Measurements from ENCODE around the gene ANKRD33. TPM values are rescaled to one million over a fixed set of nuclear protein-coding genes. Genes with fewer than 3 reads are reported as not detected.
"Not testable (repeated sequence)": the region's sequence is repeated elsewhere in the genome, so short reads cannot be mapped to it uniquely, and the experiment has no call there.

Gene ANKRD33
- total RNA-seq, 1 experiment from 2014 or later, result not detected

DNA sequence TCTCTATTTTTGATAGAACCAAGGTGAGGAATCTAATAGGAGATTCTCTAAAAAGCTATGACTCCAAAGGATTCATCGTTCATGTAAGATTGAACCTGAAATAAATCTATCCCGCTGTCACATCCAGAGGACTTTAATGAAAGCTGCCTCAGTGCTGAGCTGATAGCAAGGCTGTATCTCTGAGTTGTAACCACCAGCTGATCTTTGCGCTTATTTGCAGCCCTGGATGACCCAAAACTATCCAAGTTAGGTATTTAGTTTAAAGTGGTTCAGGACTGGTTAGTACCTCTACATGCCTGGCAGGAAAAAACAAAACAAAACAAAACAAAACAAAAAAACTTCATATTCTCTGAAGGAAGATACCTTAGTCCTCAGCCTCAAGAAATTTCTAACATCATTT, 8.8 kb upstream of the ANKRD33 start:
- DNase-seq (ENCODE audit: low read depth), result no peak

DNA sequence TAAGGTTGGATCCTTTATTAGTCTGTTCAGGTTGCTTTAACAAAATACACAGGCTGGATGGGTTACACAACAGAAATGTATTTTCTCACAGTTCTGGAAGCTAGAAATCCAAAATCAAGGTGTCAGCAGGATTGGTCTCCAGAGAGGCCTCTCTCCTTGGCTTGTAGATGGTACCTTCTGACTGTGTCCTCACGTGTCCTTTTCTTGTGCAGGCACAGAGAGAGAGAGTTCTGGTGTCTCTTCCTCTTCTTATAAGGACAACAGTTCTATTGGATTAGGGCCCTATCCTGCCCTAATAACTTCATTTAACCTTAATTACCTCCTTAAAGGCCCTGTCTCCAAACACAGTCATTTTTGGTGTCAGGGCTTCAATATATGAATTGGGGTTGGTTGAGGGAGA, 4.6 kb upstream of the ANKRD33 start:
- no peak for DNase-seq (ENCODE audit: low read depth)

DNA sequence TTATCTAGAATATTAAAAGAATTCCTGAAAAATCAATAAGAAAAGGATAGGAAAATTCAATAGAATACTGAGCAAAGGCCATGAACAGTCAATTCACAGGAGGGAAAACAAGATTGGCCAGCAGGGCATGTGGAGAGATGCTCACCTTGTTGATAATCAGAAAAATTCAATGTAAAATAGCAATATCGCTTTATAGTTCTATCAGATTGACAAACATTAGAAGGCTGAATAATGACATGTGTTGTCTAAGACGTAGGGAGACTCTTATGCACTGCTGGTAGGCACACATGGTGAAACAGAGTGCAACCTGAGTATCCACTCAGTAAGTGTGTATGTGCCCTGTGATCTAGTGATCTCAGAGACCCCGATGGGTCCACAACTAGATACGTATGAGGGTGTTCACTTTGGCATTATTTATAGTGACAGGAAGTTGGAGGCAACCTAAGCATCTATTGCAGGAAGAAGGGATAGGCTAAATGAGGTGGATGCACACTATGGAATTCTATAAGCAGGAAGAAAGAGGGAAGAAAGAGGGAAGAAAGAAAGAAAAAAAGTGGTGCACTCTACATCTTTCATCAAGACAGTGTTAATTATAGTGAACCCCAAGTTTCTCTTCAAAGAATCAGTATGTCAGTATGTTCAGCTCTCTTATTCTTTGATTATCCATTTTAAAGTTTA, 3.8 kb upstream of the ANKRD33 start:
- DNase-seq (ENCODE audit: low read depth), result no peak

DNA sequence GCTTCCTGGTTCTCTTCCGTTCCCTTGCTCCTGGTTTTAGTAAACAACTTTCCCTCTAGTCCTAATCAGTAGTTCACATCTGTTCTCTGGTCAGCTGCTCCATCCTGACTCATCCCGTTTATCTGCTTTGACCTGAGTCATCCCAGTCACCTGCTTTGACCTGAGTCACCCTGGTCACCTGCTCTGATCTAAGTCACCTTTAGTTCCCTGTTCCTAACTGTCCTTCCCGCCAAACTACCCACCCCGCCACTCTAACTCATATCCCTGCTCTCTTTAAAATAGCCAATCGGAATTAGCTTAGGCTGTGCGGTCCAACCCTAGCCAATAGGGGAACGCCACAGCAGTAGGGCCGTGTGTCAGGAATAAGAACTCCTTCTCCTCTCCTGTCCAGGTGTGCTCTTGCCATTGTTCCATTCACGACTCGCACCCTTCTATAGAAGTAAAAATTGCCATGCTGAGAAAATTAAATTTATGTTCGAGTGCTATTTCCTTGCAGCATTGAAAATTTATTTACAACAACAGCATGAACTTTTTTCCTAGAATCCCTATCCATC, 3.1 kb upstream of the ANKRD33 start:
- DNase-seq (ENCODE audit: low read depth), result peak; percentile 53

- DNase-seq (ENCODE audit: low read depth), result not testable (repeated sequence)
Observed at GRCh38 chr12:51885294-51886020, 2.4 kb upstream of the ANKRD33 start.

- peak; percentile 88 for DNase-seq (ENCODE audit: low read depth)
Observed at GRCh38 chr12:51886021-51886710, 1.7 kb upstream of the ANKRD33 start.

DNA sequence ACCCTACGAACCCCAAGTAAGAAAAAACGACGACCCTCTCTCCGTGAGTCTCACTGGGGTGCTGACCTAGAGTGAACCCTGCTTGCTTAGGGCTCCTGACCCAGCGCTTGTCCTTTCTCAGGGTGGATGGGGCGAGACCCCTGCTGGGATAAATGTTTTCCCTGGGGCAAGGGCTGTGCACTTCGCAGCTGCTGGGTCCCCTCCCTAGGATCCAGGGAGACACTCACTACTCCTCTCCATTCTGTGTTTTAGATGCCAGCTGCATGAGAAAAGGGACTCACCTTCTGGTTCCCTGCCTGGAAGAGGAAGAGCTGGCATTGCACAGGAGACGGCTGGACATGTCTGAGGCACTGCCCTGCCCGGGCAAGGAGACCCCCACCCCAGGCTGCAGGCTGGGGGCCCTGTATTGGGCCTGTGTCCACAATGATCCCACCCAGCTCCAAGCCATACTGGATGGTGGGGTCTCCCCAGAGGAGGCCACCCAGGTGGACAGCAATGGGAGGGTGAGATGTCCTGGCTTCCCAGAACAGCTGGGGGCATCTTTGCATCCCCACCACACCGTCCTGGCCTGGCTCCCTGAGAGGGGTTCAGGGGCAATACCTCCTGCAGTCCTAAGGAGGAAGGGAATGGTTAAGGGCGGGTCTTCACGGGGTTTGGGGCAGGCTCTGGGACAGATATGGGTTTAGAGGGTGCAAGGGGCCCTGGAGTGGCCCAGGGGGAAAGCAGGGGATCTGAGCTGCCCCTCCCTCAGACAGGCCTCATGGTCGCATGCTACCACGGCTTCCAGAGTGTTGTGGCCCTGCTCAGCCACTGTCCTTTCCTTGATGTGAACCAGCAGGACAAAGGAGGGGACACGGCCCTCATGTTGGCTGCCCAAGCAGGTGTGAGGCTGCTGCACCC, 663 bp downstream of the ANKRD33 start:
- no peak for DNase-seq (ENCODE audit: low read depth)

- no peak for DNase-seq (ENCODE audit: low read depth)
Observed at GRCh38 chr12:51889216-51890132, 1.6 kb downstream of the ANKRD33 start.

- no peak for DNase-seq (ENCODE audit: low read depth)
Observed at GRCh38 chr12:51890133-51890464, 2.2 kb downstream of the ANKRD33 start.

DNA sequence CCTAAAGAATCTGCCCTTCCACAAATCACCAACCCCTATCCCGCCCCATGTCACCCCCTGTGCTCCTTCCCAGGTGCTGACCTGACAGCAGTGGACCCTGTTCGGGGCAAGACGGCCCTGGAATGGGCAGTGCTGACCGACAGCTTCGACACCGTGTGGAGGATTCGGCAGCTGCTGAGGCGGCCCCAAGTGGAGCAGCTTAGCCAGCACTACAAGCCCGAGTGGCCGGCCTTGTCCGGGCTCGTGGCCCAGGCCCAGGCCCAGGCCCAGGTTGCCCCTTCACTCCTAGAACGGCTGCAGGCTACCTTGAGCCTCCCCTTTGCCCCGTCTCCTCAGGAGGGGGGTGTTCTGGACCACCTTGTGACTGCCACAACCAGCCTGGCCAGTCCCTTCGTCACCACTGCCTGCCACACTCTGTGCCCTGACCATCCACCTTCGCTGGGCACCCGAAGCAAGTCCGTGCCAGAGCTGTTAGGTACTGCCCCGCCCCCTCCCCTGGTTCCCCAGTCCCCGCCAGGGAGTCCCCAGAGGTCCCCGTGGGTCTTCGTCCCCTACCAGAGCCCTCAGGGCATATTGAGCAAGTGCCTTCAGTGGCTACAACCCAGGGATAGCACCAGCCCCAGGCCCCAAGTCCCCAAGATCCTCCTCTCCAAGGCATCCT, 2.7 kb downstream of the ANKRD33 start:
- DNase-seq (ENCODE audit: low read depth), result no peak

DNA sequence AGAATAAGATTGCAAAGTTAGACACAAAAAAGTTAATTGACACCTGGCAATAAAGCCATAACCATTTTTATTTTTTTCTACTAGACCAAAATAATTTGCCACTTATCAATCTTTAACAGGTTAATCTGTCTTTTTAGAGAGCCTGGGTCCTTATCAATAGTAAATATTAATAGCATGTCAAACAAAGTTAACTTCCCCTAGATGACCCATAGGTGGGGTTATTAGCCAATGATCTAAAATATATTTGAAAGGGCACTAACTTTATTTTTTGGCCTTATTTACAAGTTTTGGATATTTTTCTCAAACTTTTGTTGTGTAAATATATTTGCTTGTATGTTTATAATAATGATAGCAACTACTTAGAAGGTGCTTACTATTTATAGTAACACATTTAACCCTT, 3.9 kb downstream of the ANKRD33 start:
- DNase-seq (ENCODE audit: low read depth), result no peak

DNA sequence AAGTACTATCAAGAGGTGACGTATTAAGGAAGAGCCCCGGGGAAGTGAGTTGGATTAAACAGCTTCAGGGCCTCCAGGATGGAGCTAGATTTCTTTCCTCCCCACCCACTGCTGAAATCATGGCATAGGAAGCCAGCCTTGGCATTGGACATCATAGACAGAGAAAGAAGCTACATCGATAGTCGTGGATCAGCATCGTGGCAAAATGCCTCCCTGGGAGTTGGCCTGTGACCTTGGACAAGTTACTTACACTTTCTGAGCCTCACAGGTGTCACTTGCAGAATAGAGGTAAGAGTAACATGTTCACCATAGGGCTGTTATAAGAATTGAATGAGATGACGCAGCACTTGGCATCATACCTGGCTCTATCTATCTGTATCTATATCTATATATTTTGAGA, 5.9 kb downstream of the ANKRD33 start:
- DNase-seq (ENCODE audit: low read depth), result no peak

DNA sequence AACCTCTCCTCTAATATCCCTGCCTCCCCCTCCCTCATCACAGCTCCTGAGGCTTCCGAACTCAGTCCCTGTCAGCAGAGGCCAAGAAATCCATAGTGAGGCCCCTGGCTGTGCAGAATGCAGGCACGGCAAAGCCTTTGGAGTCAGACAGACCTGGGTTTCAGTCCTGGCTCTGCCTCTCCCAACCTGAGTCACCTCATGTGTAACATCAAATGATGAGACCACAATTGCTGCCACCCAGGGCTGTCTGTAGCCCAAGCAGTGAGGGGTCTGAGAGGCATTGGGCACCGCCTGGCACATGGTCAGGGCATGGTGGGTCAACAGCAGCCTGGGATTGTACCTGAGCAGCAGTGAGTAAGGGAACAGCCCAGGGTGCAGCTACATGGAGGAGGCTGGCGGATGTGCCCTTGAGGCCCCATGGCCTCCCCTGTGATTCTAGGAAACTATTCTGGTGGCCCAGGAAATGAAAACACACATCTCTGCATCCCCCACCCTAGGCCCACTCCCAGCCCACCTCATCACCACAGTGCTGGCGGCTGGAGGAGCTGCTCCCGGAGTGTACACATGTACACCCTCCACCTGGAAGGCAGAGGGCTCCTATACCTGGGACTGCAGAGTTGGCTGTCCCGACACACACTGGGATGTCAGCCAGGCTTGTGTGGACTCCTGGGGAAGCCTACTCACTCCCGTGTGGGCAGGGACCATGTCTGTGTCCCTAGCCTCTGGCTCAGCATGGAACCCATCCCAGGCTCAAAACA, 7.7 kb downstream of the ANKRD33 start:
- DNase-seq (ENCODE audit: low read depth), result no peak

GRCh38 chr12:51896236-51896635, 8.3 kb downstream of the ANKRD33 start:
- no peak for DNase-seq (ENCODE audit: low read depth)

- no peak for DNase-seq (ENCODE audit: low read depth)
Observed at GRCh38 chr12:51897181-51897580, 9.3 kb downstream of the ANKRD33 start.

GRCh38 chr12:51898506-51898905, 10.6 kb downstream of the ANKRD33 start:
- DNase-seq (ENCODE audit: low read depth), result no peak

DNA sequence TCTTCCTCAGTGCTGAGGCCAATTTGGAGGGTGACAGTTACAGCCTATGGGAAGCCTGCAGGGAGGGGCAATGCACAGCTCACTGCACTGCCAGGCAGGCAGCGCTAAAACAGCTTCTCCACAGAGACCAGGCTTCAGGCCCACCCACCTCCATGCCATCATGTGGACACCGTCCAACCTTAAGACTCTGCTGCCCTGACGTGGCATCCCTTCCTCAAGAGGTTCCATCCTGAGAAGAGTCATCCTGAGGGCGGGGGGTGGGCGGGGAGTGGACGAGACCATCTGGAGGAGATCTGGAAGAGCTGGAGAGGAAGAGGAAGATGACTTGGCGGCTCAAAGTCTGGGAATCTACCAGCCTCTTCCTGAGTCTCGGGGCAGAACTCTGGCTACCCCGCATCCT, 11.0 kb downstream of the ANKRD33 start:
- peak; percentile 23 for DNase-seq (ENCODE audit: low read depth)

GRCh38 chr12:51900323-51900889, 12.5 kb downstream of the ANKRD33 start:
- DNase-seq (ENCODE audit: low read depth), result no peak

Measured in RPMI7951 (cell line).